Esophagus muscularis mucosa (tissue), 4 donors: ENCODE results near the gene NBAS. TPM values are rescaled to one million over a fixed set of nuclear protein-coding genes. Genes with fewer than 3 reads are reported as not detected.
A peak's percentile ranks its signal among the peaks of the same experiment; 100 is the strongest.

Experiments used
- DNase-seq: peaks from one replicate; pipeline ENCODE4 v3.0.0-alpha.2; 2017; ENCODE audit errors: extremely low spot score
- H3K27ac ChIP-seq, 4 donors: fragments of 200-600 bp; sonication (generic); replicated peaks in 1 of 4; 1 replicate in 3 of 4; 2 replicates in 1 of 4; pipeline ENCODE4 v1.5.1; 2016 to 2019; ENCODE audit warnings: mild to moderate bottlenecking in 1 of 4
- H3K27me3 ChIP-seq, 4 donors: fragments of 200-600 bp; sonication (generic); one replicate each; pipeline versions ENCODE4 v1.5.1 to v1.6.0; 2016 to 2019
- H3K36me3 ChIP-seq, 4 donors: fragments of 200-600 bp; sonication (generic); one replicate each; pipeline ENCODE4 v1.5.1; 2016 to 2019
- H3K4me1 ChIP-seq, 4 donors: fragments of 200-600 bp; sonication (generic); one replicate each; pipeline ENCODE4 v1.5.1; 2016 to 2019
- H3K4me3 ChIP-seq, 4 donors: fragments of 200-600 bp; sonication (generic); 1 replicate in 2 of 4; 2 replicates in 2 of 4; pipeline ENCODE4 v1.5.1; 2016 to 2019; ENCODE audit warnings: mild to moderate bottlenecking in 4 of 4, moderate library complexity in 1 of 4
- H3K9me3 ChIP-seq, 4 donors: fragments of 200-600 bp; sonication (generic); 1 replicate in 3 of 4; 2 replicates in 1 of 4; pipeline ENCODE4 v1.5.1; 2016 to 2019
- CTCF ChIP-seq, 3 experiments: fragments of 200-600 bp in 2 of 3; fragments of 450-650 bp in 1 of 3; sonication (generic) in 2 of 3; IDR thresholded peaks; one replicate each; pipeline ENCODE4 v1.5.1; 2017 to 2019; ENCODE audit warnings: antibody characterized with exemption in 3 of 3, mild to moderate bottlenecking in 2 of 3, moderate library complexity in 1 of 3
- EP300 ChIP-seq: sonication (generic); formaldehyde crosslinking; IDR thresholded peaks from one replicate; pipeline ENCODE4 v1.6.1; 2017; ENCODE audit warnings: antibody characterized with exemption
- POLR2A ChIP-seq: fragments of 450-650 bp; IDR thresholded peaks from one replicate; pipeline ENCODE4 v1.6.1; 2017; ENCODE audit warnings: antibody characterized with exemption, moderate library complexity, mild to moderate bottlenecking, low read depth
- POLR2AphosphoS5 ChIP-seq, 2 donors: sonication (generic); formaldehyde crosslinking; IDR thresholded peaks; one replicate each; pipeline ENCODE4 v1.6.1; 2017; ENCODE audit warnings: antibody characterized with exemption in 2 of 2
- WGBS: methylation state at CpG from one replicate; pipeline ENCODE4 v1.1.5; 2018; 5-methylcytosine and 5-hydroxymethylcytosine counted together
- intact Hi-C: fragments of 100-400 bp; cut with DNase I; formaldehyde crosslinking; loops from one replicate; pipeline ENCODE4 v1.15.1; 2023
- total RNA-seq, 4 donors: library from RNA; depleted of rRNA; stranded (reverse); fragments of >200 nt; gene quantifications; one replicate each; pipeline versions ENCODE4 v1.1.0 to v1.2.1, GENCODE V29; 2016

The NBAS gene
- total RNA-seq, 4 donors from 2014 or later: 39.2 to 43.6 (median 42.0) TPM

GRCh38 chr2:15449556-15450236 lies 111.4 kb downstream of the NBAS start:
- Histone ChIP-seq H3K36me3 (peaks cover 0 to 14% (median 4%) of the 10 kb centered on the region in 4 donors), H3K27ac (peak overlapping the region in 3 of 4 donors; percentile 45 to 59 (median 55)), H3K27me3 (no peaks in the 10 kb centered on the region), H3K4me3 (no peak overlapping the region), H3K9me3 (no peaks in the 10 kb centered on the region), H3K4me1 (peaks cover 7 to 16% (median 12%) of the 10 kb centered on the region in 4 donors)
- intact Hi-C loops: no loop called here
- 62% methylated on average over 2 of the region's 2 CpGs for WGBS
- no peak for DNase-seq
- TF ChIP-seq POLR2AphosphoS5 (IDR thresholded peaks at IDR 0.05): no peak
- TF ChIP-seq EP300: no peak
- no peak for TF ChIP-seq POLR2A
- no peak for TF ChIP-seq CTCF (IDR thresholded peaks at IDR 0.05)

GRCh38 chr2:15448250-15448839 lies 112.8 kb downstream of the NBAS start:
- no peaks in the 10 kb centered on the region for H3K27me3 ChIP-seq
- H3K36me3 ChIP-seq: peaks cover 0 to 7% (median 2%) of the 10 kb centered on the region in 4 donors
- DNase-seq: no peak
- H3K4me3 ChIP-seq: no peak overlapping the region
- H3K9me3 ChIP-seq: no peaks in the 10 kb centered on the region
- TF ChIP-seq CTCF (IDR thresholded peaks at IDR 0.05) (no peak), POLR2AphosphoS5 (IDR thresholded peaks at IDR 0.05) (no peak), POLR2A (no peak), EP300 (no peak)
- intact Hi-C loops: no loop called here
- WGBS: 68% methylated on average over 5 of the region's 5 CpGs
- peaks cover 7 to 16% (median 12%) of the 10 kb centered on the region in 4 donors for H3K4me1 ChIP-seq
- no peak overlapping the region for H3K27ac ChIP-seq

GRCh38 chr2:15447381-15447780 lies 113.8 kb downstream of the NBAS start:
- 95% methylated on average over 2 of the region's 2 CpGs for WGBS
- intact Hi-C loops: no loop called here
- no peak overlapping the region for H3K27ac ChIP-seq

GRCh38 chr2:15446961-15447360 lies 114.2 kb downstream of the NBAS start:
- Histone ChIP-seq H3K9me3 (no peaks in the 10 kb centered on the region), H3K4me1 (peaks cover 7 to 16% (median 12%) of the 10 kb centered on the region in 4 donors), H3K27ac (no peak overlapping the region), H3K36me3 (no peaks in the 10 kb centered on the region), H3K27me3 (no peaks in the 10 kb centered on the region), H3K4me3 (no peak overlapping the region)
- 90% methylated on average over 4 of the region's 4 CpGs for WGBS
- intact Hi-C loops: no loop called here
- no peak for DNase-seq
- TF ChIP-seq EP300 (no peak), POLR2AphosphoS5 (IDR thresholded peaks at IDR 0.05) (no peak), POLR2A (no peak), CTCF (IDR thresholded peaks at IDR 0.05) (no peak)

More at GRCh38 chr2:15447381-15447780, 113.8 kb downstream of the NBAS start:
- Histone ChIP-seq H3K9me3 (no peaks in the 10 kb centered on the region), H3K4me3 (no peak overlapping the region), H3K27me3 (no peaks in the 10 kb centered on the region), H3K4me1 (peaks cover 7 to 16% (median 12%) of the 10 kb centered on the region in 4 donors), H3K36me3 (no peaks in the 10 kb centered on the region)
- TF ChIP-seq EP300 (no peak), POLR2A (no peak), CTCF (IDR thresholded peaks at IDR 0.05) (no peak), POLR2AphosphoS5 (IDR thresholded peaks at IDR 0.05) (no peak)
- no peak for DNase-seq
